Panc1 (cell line): ENCODE data around the gene CSNK1E. TPM values are rescaled to one million over a fixed set of nuclear protein-coding genes. Genes with fewer than 3 reads are reported as not detected.

ENCODE experiments used
- ATAC-seq: fragments of 200-7000 bp; cut with Tn5 transposase; 2 replicates; pipeline ENCODE4 v1.9.1; 2020; ENCODE audit warnings: mild to moderate bottlenecking, moderate library complexity
- BruUV-seq: library from RNA; stranded (reverse); fragments of 400-500 nt; replicated peaks from 2 replicates; lab custom pipeline; 2021; lab: Mats Ljungman, UMichigan
- CTCF ChIA-PET: fragments of 300-600 bp; sonication (Branson Sonifier 250); formaldehyde crosslinking; loops from one replicate; lab custom pipeline; 2022; ENCODE audit warnings: antibody characterized with exemption; lab: Charles Lee
- POLR2A ChIA-PET: fragments of 300-600 bp; sonication (Branson Sonifier 250); formaldehyde crosslinking; loops from one replicate; lab custom pipeline; 2022; ENCODE audit warnings: antibody characterized with exemption; lab: Charles Lee
- DNase-seq: peaks from one replicate; pipeline ENCODE4 v3.0.0-alpha.2; 2010; ENCODE audit warnings: low read depth, low spot score
- H3K27ac ChIP-seq: 2 replicates; pipeline ENCODE4 v1.5.1; 2011; ENCODE audit warnings: mild to moderate bottlenecking, low read length, inconsistent platforms
- H3K27me3 ChIP-seq: fragments of 200-500 bp; sonication (Bioruptor generic); 2 replicates; pipeline ENCODE4 v1.6.0; 2014; ENCODE audit warnings: low read length, inconsistent platforms; ENCODE audit not compliant: control insufficient read depth, insufficient read depth
- H3K36me3 ChIP-seq: fragments of 200-500 bp; sonication (Bioruptor generic); 2 replicates; pipeline ENCODE4 v1.5.1; 2014; ENCODE audit warnings: inconsistent platforms, mild to moderate bottlenecking, low read length, moderate library complexity; ENCODE audit not compliant: control insufficient read depth, insufficient read depth
- H3K4me1 ChIP-seq: 2 replicates; pipeline ENCODE4 v1.5.1; 2011; ENCODE audit warnings: inconsistent platforms, mild to moderate bottlenecking, low read length, moderate library complexity; ENCODE audit not compliant: control insufficient read depth, insufficient read depth
- H3K4me3 ChIP-seq, 2 experiments: 2 replicates each; pipeline ENCODE4 v1.5.1; 2011 to 2012; ENCODE audit warnings: low read depth in 2 of 2, low read length in 2 of 2, mild to moderate bottlenecking in 2 of 2, inconsistent platforms in 1 of 2, moderate library complexity in 1 of 2
- H3K9me3 ChIP-seq: fragments of 200-500 bp; sonication (Bioruptor generic); 2 replicates; pipeline ENCODE4 v1.5.1; 2014; ENCODE audit warnings: low read depth, mild to moderate bottlenecking, inconsistent platforms, low read length, moderate library complexity; ENCODE audit not compliant: control insufficient read depth, insufficient read depth
- POLR2AphosphoS5 ChIP-seq: IDR thresholded peaks from 2 replicates; pipeline ENCODE4 v1.6.1; 2012; ENCODE audit warnings: mild to moderate bottlenecking, low read depth, low read length, moderate library complexity
- SIN3A ChIP-seq: IDR thresholded peaks from 2 replicates; pipeline ENCODE4 v1.6.1; 2012; ENCODE audit warnings: low read depth, mild to moderate bottlenecking, low read length, moderate library complexity, borderline replicate concordance; ENCODE audit not compliant: insufficient read depth
- TCF7L2 ChIP-seq: IDR thresholded peaks from 2 replicates; pipeline ENCODE4 v1.6.1; 2011; ENCODE audit warnings: mild to moderate bottlenecking, low read depth, low read length, inconsistent platforms
- in situ Hi-C: cut with HindIII; loops from 2 replicates; pipeline ENCODE4 v1.10.0; 2016; ENCODE audit warnings: low sequenced_read_pairs, low pct_unique_long_range_greater_than_20kb
- intact Hi-C: fragments of 100-400 bp; cut with micrococcal nuclease; formaldehyde crosslinking; loops from one replicate; pipeline ENCODE4 v1.10.0; 2022; ENCODE audit not compliant: unreplicated experiment
- total RNA-seq: library from RNA; stranded (reverse); gene quantifications from one replicate; pipeline ENCODE4 v1.2.1, GENCODE V29; 2021; ENCODE audit not compliant: unreplicated experiment
- TF ChIP-seq, protein P1 (sequence below), 2 experiments: IDR thresholded peaks; 2 replicates each; pipeline ENCODE4 v1.6.1; 2011 to 2012; ENCODE audit warnings: low read depth in 2 of 2, control low read depth in 1 of 2, low read length in 1 of 2, mild to moderate bottlenecking in 1 of 2, moderate library complexity in 1 of 2; ENCODE audit not compliant: insufficient read depth in 1 of 2
- TF ChIP-seq, protein P2 (sequence below): fragments of 450-650 bp; IDR thresholded peaks from 2 replicates; pipeline ENCODE4 v1.5.1; 2017; ENCODE audit warnings: mild to moderate bottlenecking

CSNK1E gene
- total RNA-seq, 1 experiment from 2014 or later = 115 TPM

DNA sequence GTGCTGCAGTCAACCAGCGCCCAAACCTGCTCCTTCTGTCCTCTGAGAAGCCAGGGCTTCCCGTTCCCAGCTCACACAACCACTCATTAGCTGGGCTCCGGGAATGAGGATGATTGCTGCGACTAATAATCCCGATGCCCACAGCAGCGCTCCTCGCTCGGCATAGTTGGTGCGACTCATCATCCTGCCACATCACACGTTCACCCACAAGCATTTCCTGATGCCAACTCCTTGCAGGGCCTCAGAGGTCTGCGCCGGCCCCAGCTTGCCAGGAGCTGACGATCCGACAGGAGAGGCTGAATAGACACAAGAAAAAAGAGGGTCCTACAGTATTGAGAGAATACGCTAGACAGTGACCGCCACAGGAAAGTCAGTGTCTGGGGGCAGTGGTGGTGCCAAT lies 10.6 kb upstream of the CSNK1E start:
- ATAC-seq (peak; percentile 56; the same call in 1 of the 2 replicates), DNase-seq (no peak)
- CTCF ChIA-PET = interaction anchor here (1.1 kb wide), 1 partner anchor 12 kb away, joined by 7 read pairs; no protein-coding TSS in a partner anchor
- no peak overlapping the region for H3K4me3 ChIP-seq
- H3K27me3 ChIP-seq = no peaks in the 10 kb centered on the region
- BruUV-seq = no TSS peak
- intact Hi-C loops = no loop called here
- no peaks in the 10 kb centered on the region for H3K36me3 ChIP-seq
- no peaks in the 10 kb centered on the region for H3K9me3 ChIP-seq
- TF ChIP-seq, protein P1, sequence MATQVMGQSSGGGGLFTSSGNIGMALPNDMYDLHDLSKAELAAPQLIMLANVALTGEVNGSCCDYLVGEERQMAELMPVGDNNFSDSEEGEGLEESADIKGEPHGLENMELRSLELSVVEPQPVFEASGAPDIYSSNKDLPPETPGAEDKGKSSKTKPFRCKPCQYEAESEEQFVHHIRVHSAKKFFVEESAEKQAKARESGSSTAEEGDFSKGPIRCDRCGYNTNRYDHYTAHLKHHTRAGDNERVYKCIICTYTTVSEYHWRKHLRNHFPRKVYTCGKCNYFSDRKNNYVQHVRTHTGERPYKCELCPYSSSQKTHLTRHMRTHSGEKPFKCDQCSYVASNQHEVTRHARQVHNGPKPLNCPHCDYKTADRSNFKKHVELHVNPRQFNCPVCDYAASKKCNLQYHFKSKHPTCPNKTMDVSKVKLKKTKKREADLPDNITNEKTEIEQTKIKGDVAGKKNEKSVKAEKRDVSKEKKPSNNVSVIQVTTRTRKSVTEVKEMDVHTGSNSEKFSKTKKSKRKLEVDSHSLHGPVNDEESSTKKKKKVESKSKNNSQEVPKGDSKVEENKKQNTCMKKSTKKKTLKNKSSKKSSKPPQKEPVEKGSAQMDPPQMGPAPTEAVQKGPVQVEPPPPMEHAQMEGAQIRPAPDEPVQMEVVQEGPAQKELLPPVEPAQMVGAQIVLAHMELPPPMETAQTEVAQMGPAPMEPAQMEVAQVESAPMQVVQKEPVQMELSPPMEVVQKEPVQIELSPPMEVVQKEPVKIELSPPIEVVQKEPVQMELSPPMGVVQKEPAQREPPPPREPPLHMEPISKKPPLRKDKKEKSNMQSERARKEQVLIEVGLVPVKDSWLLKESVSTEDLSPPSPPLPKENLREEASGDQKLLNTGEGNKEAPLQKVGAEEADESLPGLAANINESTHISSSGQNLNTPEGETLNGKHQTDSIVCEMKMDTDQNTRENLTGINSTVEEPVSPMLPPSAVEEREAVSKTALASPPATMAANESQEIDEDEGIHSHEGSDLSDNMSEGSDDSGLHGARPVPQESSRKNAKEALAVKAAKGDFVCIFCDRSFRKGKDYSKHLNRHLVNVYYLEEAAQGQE (IDR thresholded peaks at IDR 0.05; ENCODE audit: insufficient read depth in 1 of 2, low read depth in 2 of 2, low read length in 1 of 2) = no peak
- TF ChIP-seq, protein P2, sequence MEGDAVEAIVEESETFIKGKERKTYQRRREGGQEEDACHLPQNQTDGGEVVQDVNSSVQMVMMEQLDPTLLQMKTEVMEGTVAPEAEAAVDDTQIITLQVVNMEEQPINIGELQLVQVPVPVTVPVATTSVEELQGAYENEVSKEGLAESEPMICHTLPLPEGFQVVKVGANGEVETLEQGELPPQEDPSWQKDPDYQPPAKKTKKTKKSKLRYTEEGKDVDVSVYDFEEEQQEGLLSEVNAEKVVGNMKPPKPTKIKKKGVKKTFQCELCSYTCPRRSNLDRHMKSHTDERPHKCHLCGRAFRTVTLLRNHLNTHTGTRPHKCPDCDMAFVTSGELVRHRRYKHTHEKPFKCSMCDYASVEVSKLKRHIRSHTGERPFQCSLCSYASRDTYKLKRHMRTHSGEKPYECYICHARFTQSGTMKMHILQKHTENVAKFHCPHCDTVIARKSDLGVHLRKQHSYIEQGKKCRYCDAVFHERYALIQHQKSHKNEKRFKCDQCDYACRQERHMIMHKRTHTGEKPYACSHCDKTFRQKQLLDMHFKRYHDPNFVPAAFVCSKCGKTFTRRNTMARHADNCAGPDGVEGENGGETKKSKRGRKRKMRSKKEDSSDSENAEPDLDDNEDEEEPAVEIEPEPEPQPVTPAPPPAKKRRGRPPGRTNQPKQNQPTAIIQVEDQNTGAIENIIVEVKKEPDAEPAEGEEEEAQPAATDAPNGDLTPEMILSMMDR = no peak
- in situ Hi-C loops = no loop called here
- no peak overlapping the region for H3K27ac ChIP-seq
- POLR2A ChIA-PET = no interaction called here
- no peaks in the 10 kb centered on the region for H3K4me1 ChIP-seq

DNA sequence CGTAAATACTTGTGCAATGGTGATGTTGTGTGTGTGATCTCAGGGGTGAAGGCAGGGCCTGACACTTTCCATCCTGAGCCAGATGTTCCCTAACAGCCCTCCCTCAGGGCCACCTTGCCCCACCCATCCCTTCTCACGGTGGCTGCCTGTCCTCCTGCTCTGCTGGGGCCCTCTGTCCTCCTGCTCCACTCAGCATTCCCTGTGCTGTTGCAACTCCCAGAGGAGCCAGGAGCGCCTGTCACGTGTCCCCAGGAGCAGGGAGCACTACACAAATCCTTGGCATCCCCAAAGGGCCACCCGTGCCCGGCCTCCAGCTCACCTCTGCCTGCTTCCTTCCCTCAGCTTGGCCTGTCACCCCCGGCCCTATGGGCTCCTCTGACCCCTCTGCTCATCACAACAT lies 10.2 kb upstream of the CSNK1E start:
- BruUV-seq = no TSS peak
- Histone ChIP-seq H3K36me3 (no peaks in the 10 kb centered on the region), H3K27me3 (no peaks in the 10 kb centered on the region), H3K4me1 (no peaks in the 10 kb centered on the region), H3K9me3 (no peaks in the 10 kb centered on the region), H3K27ac (no peak overlapping the region), H3K4me3 (no peak overlapping the region)
- ChIA-PET POLR2A (no interaction called here), CTCF (interaction anchor here (1.1 kb wide), 1 partner anchor 12 kb away, joined by 7 read pairs; no protein-coding TSS in a partner anchor)
- DNase-seq (no peak), ATAC-seq (0 out of 2 replicates have a peak, but pooled peaks have one; percentile 42)
- intact Hi-C loops (no loop called here), in situ Hi-C loops (no loop called here)
- TF ChIP-seq TCF7L2 (no peak), POLR2AphosphoS5 (no peak), SIN3A (no peak)
- TF ChIP-seq, protein P2 = no peak
- TF ChIP-seq, protein P1 (IDR thresholded peaks at IDR 0.05; ENCODE audit: insufficient read depth in 1 of 2, low read depth in 2 of 2, low read length in 1 of 2) = no peak
